Endodermal cell (in vitro differentiated cells): ENCODE data around the gene CACNG4. TPM values are rescaled to one million over a fixed set of nuclear protein-coding genes. Genes with fewer than 3 reads are reported as not detected.

Experiments
- DNase-seq: peaks from one replicate; pipeline ENCODE4 v3.0.0-alpha.2; 2017
- H3K27ac ChIP-seq: 2 replicates; pipeline ENCODE4 v1.5.1; 2013; ENCODE audit warnings: mild to moderate bottlenecking, low read depth, low read length, moderate library complexity
- H3K27me3 ChIP-seq: 2 replicates; pipeline ENCODE4 v1.6.1; 2013; ENCODE audit warnings: mild to moderate bottlenecking, low read length, moderate library complexity; ENCODE audit not compliant: insufficient read depth, control insufficient read depth, poor library complexity, severe bottlenecking
- H3K36me3 ChIP-seq: 2 replicates; pipeline ENCODE4 v1.7.0; 2013; ENCODE audit warnings: mild to moderate bottlenecking, low read length, moderate library complexity; ENCODE audit not compliant: control insufficient read depth, insufficient read depth
- H3K4me1 ChIP-seq: one replicate; pipeline ENCODE4 v1.7.0; 2013; ENCODE audit warnings: low read length; ENCODE audit not compliant: control insufficient read depth, insufficient read depth
- H3K4me3 ChIP-seq: 2 replicates; pipeline ENCODE4 v1.5.1; 2013; ENCODE audit warnings: mild to moderate bottlenecking, low read length, moderate library complexity
- H3K9ac ChIP-seq: 2 replicates; pipeline ENCODE4 v1.6.1; 2013; ENCODE audit warnings: mild to moderate bottlenecking, low read length, moderate library complexity; ENCODE audit not compliant: poor library complexity, severe bottlenecking; ENCODE audit errors: extremely low read depth
- H3K9me3 ChIP-seq: 2 replicates; pipeline ENCODE4 v1.6.1; 2013; ENCODE audit warnings: mild to moderate bottlenecking, low read length, moderate library complexity; ENCODE audit not compliant: control insufficient read depth
- H3K27ac Mint-ChIP-seq: 2 replicates; pipeline ENCODE4 v1.8.0; 2020; ENCODE audit warnings: mixed read lengths
- H3K27me3 Mint-ChIP-seq: 2 replicates; pipeline ENCODE4 v1.8.0; 2021; ENCODE audit warnings: mild to moderate bottlenecking, mixed read lengths; ENCODE audit not compliant: insufficient read depth
- H3K36me3 Mint-ChIP-seq: 2 replicates; pipeline ENCODE4 v1.8.0; 2020; ENCODE audit warnings: low read depth, mixed read lengths
- H3K4me1 Mint-ChIP-seq: 2 replicates; pipeline ENCODE4 v1.8.0; 2020; ENCODE audit warnings: mixed read lengths
- H3K4me3 Mint-ChIP-seq: 2 replicates; pipeline ENCODE4 v1.8.0; 2020; ENCODE audit warnings: mild to moderate bottlenecking, moderate library complexity, mixed read lengths
- H3K9me3 Mint-ChIP-seq: 2 replicates; pipeline ENCODE4 v1.8.0; 2020; ENCODE audit warnings: mild to moderate bottlenecking, mixed read lengths
- CTCF ChIP-seq: fragments of 200-600 bp; sonication (generic); conservative IDR thresholded peaks from 2 replicates; pipeline ENCODE4 v1.5.0; 2021; ENCODE audit warnings: antibody characterized with exemption, mild to moderate bottlenecking
- WGBS, 2 experiments: methylation state at CpG; one replicate each; pipeline versions ENCODE4 v1.1.5 to v1.1.7; 2013; ENCODE audit warnings: missing lambda C conversion rate in 2 of 2, mixed read lengths in 1 of 2; ENCODE audit not compliant: insufficient coverage in 1 of 2, insufficient read length in 1 of 2; 5-methylcytosine and 5-hydroxymethylcytosine counted together
- total RNA-seq, 2 donors: library from RNA; stranded (reverse); fragmentation: NEBNext Ultra II Directional in 1 of 2; extraction: Animal tissue kit (Norgen Biotek cat#: 25700) in 1 of 2; gene quantifications; 2 replicates in 1 of 2; 3 replicates in 1 of 2; pipeline ENCODE4 v1.2.1, GENCODE V29; 2021

Gene CACNG4
- total RNA-seq, 2 donors from 2014 or later = 0.22 to 1.3 TPM

DNA sequence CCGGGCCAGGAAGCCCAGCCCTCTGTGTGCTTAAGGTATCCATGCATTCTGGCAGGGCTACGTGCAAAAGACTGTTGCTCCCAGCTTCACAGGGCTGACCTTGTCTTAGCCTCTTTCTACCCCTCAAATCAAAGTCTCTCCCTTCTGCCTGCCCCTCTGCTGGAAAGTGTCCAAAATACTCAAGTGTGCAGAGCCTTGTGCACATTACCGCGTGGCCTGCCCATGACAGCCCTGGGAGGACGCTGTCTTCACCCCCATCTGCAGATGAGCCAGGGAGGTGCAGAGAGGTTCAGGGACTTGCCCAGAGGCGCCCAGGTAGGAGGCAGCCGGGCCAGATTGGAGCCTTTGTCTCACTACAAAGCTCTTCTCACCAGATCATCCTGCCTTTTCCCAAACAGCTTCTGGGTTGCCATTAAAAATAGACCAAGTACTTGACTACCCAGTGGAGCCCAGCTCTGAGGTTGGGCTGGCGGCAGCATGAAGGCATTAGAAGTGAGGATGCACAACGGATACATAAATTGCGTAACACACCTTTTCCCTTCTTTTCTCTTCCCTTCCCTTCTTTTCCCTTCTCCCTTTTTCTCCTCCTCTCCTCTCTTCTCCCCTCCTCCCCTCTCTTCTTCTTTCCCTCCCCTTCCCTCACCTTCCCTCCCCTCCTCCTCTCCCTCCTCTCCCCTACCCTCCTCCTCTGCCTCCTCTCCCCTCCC lies 3.5 kb downstream of the CACNG4 start:
- 85 to 92% methylated on average over 3 to 10 of the region's 10 CpGs for WGBS, 2 experiments
- no peak overlapping the region for H3K27ac Mint-ChIP-seq
- peaks cover 59% of the 10 kb centered on the region for H3K27me3 ChIP-seq

DNA sequence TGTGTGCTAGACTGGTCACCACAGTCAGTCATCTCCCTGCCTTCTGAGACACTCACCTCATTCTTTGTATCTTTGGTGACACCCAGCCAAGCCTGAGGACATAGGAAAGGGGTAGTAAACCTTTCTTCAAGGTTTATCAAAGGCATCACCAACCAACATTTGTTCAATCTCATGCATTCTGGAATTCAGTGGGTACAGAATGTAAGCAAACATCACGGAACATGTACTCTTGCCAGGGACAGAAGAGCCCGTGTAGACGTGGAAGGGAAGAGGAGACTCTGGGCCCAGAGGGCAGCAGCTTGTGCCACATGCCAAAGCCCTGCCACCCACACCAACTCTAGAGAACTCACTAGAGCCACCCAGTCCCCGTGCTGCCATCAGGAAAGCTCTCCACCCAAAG lies 4.4 kb downstream of the CACNG4 start:
- no peaks in the 10 kb centered on the region for H3K4me1 ChIP-seq
- Mint-ChIP-seq H3K27ac (no peak overlapping the region), H3K4me3 (no peak overlapping the region), H3K9me3 (no peaks in the 10 kb centered on the region), H3K36me3 (no peaks in the 10 kb centered on the region), H3K27me3 (peaks cover 61% of the 10 kb centered on the region), H3K4me1 (peaks cover 5% of the 10 kb centered on the region)
- H3K4me3 ChIP-seq = no peak overlapping the region
- no peak overlapping the region for H3K27ac ChIP-seq
- peaks cover 50% of the 10 kb centered on the region for H3K27me3 ChIP-seq
- DNase-seq = no peak
- no peak for TF ChIP-seq CTCF
- H3K9ac ChIP-seq = no peak overlapping the region
- no peaks in the 10 kb centered on the region for H3K9me3 ChIP-seq
- no peaks in the 10 kb centered on the region for H3K36me3 ChIP-seq
- 87 to 96% methylated on average over 3 to 4 of the region's 4 CpGs for WGBS, 2 experiments

More for the DNA sequence above, 3.5 kb downstream of the CACNG4 start:
- Histone ChIP-seq H3K27ac (no peak overlapping the region), H3K4me1 (no peaks in the 10 kb centered on the region), H3K9me3 (no peaks in the 10 kb centered on the region), H3K36me3 (no peaks in the 10 kb centered on the region), H3K4me3 (no peak overlapping the region), H3K9ac (no peak overlapping the region)
- Mint-ChIP-seq H3K9me3 (no peaks in the 10 kb centered on the region), H3K27me3 (peaks cover 70% of the 10 kb centered on the region), H3K4me1 (peaks cover 10% of the 10 kb centered on the region), H3K36me3 (no peaks in the 10 kb centered on the region), H3K4me3 (no peak overlapping the region)
- no peak for DNase-seq
- TF ChIP-seq CTCF = no peak

DNA sequence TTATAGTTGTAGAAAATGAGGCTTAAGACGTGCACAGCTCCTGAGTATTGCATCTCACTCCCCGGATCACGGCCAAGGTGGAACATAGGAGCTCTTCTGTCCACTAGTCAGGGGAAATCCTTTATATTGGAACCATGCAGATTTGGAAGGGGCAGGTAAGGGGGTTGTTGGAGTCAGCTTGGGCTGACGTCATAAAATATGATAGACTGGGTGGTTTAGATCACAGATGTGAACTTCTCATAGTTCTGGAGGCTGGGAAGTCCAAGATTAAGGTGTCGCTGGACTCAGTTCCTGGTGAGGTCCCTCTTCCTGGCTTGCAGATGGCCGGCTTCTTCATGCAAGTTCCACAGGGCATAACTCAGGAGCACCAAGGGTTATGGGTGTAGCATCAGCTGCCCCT lies 5.6 kb downstream of the CACNG4 start:
- no peak overlapping the region for H3K27ac Mint-ChIP-seq
- no peaks in the 10 kb centered on the region for H3K4me1 ChIP-seq
- H3K9me3 ChIP-seq = no peaks in the 10 kb centered on the region
- H3K9me3 Mint-ChIP-seq = no peaks in the 10 kb centered on the region
- peaks cover 2% of the 10 kb centered on the region for H3K4me1 Mint-ChIP-seq
- H3K4me3 ChIP-seq = no peak overlapping the region
- no peaks in the 10 kb centered on the region for H3K36me3 ChIP-seq
- no peak overlapping the region for H3K9ac ChIP-seq
- H3K36me3 Mint-ChIP-seq = no peaks in the 10 kb centered on the region
- H3K27ac ChIP-seq = no peak overlapping the region
- H3K27me3 Mint-ChIP-seq = peaks cover 52% of the 10 kb centered on the region
- no peak for DNase-seq
- peaks cover 42% of the 10 kb centered on the region for H3K27me3 ChIP-seq
- no peak overlapping the region for H3K4me3 Mint-ChIP-seq
- 88 to 100% methylated on average over 5 to 6 of the region's 6 CpGs for WGBS, 2 experiments
- TF ChIP-seq CTCF = no peak
